Ishikawa (cell line): Measurements from ENCODE around the gene TCF21.

Experiments used
- CEBPB ChIP-seq: IDR thresholded peaks from 2 replicates; pipeline ENCODE4 v1.6.1; 2012
- CREB1 ChIP-seq: IDR thresholded peaks from 2 replicates; pipeline ENCODE4 v1.6.1; 2012; ENCODE audit warnings: low read depth
- EGR1 ChIP-seq: IDR thresholded peaks from 2 replicates; pipeline ENCODE4 v1.6.1; 2012
- EP300 ChIP-seq: IDR thresholded peaks from 2 replicates; pipeline ENCODE4 v1.6.1; 2012; ENCODE audit warnings: borderline replicate concordance
- FOXM1 ChIP-seq: IDR thresholded peaks from 2 replicates; pipeline ENCODE4 v1.6.1; 2012; ENCODE audit warnings: low read depth, borderline replicate concordance
- NFIC ChIP-seq: IDR thresholded peaks from 2 replicates; pipeline ENCODE4 v1.6.1; 2012
- RAD21 ChIP-seq: IDR thresholded peaks from 2 replicates; pipeline ENCODE4 v1.6.1; 2012; ENCODE audit warnings: low read depth
- TAF1 ChIP-seq: IDR thresholded peaks from 2 replicates; pipeline ENCODE4 v1.6.1; 2012; ENCODE audit warnings: low read depth, mild to moderate bottlenecking
- TCF12 ChIP-seq: IDR thresholded peaks from 2 replicates; pipeline ENCODE4 v1.6.1; 2012; ENCODE audit warnings: low read depth
- TEAD4 ChIP-seq: IDR thresholded peaks from 2 replicates; pipeline ENCODE4 v1.6.1; 2012
- YY1 ChIP-seq: IDR thresholded peaks from 2 replicates; pipeline ENCODE4 v1.6.1; 2012; ENCODE audit warnings: low read depth
- ZBTB7A ChIP-seq: IDR thresholded peaks from 2 replicates; pipeline ENCODE4 v1.6.1; 2012; ENCODE audit warnings: low read depth
- TF ChIP-seq, protein P1 (sequence below): IDR thresholded peaks from 2 replicates; pipeline ENCODE4 v1.6.1; 2012
- TF ChIP-seq, protein P2 (sequence below): IDR thresholded peaks from 2 replicates; pipeline ENCODE4 v1.6.1; 2012; ENCODE audit warnings: low read depth, mild to moderate bottlenecking
- TF ChIP-seq, protein P3 (sequence below): IDR thresholded peaks from 2 replicates; pipeline ENCODE4 v1.6.1; 2012

The TCF21 gene

DNA sequence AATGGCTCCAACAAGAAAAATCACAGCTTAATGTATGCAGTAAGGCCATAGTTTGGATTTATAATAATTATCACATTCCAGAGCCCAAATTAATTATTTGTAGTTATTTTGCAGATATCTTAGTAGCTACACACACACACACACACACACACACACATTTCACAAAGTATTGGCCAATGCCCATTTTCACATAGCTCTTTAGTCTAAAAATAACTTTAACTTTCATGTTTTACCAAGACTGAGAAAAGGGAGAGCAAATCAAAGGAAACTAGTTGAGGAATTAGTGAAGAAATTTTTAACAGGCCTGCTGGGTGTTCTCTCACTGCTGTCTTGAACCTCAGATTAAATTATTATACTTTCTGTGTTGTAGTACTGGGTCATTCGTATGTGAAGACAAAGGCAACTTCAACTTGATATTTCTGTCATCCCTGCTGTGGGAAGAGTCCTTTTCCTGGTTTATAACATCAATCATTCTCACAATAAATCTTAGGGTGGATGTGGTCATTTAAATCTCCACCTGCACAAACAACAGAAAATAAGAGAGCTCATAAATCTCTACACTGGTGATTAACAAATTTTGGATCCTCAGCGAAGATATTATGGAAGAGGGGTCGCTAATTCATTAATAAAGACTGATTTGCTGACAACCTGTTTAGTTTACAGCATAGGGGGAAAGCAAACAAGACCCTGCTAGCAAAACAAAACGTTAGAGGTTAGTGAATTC lies 1.6 kb upstream of the TCF21 start:
- TF ChIP-seq YY1 (no peak), RAD21 (no peak), FOXM1 (no peak), TAF1 (no peak), TEAD4 (no peak), EP300 (no peak), CREB1 (no peak), NFIC (no peak), TCF12 (no peak), CEBPB (no peak), ZBTB7A (no peak)
- TF ChIP-seq, protein P1, sequence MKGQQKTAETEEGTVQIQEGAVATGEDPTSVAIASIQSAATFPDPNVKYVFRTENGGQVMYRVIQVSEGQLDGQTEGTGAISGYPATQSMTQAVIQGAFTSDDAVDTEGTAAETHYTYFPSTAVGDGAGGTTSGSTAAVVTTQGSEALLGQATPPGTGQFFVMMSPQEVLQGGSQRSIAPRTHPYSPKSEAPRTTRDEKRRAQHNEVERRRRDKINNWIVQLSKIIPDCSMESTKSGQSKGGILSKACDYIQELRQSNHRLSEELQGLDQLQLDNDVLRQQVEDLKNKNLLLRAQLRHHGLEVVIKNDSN: no peak
- TF ChIP-seq, protein P2, sequence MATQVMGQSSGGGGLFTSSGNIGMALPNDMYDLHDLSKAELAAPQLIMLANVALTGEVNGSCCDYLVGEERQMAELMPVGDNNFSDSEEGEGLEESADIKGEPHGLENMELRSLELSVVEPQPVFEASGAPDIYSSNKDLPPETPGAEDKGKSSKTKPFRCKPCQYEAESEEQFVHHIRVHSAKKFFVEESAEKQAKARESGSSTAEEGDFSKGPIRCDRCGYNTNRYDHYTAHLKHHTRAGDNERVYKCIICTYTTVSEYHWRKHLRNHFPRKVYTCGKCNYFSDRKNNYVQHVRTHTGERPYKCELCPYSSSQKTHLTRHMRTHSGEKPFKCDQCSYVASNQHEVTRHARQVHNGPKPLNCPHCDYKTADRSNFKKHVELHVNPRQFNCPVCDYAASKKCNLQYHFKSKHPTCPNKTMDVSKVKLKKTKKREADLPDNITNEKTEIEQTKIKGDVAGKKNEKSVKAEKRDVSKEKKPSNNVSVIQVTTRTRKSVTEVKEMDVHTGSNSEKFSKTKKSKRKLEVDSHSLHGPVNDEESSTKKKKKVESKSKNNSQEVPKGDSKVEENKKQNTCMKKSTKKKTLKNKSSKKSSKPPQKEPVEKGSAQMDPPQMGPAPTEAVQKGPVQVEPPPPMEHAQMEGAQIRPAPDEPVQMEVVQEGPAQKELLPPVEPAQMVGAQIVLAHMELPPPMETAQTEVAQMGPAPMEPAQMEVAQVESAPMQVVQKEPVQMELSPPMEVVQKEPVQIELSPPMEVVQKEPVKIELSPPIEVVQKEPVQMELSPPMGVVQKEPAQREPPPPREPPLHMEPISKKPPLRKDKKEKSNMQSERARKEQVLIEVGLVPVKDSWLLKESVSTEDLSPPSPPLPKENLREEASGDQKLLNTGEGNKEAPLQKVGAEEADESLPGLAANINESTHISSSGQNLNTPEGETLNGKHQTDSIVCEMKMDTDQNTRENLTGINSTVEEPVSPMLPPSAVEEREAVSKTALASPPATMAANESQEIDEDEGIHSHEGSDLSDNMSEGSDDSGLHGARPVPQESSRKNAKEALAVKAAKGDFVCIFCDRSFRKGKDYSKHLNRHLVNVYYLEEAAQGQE: no peak
- TF ChIP-seq, protein P3, sequence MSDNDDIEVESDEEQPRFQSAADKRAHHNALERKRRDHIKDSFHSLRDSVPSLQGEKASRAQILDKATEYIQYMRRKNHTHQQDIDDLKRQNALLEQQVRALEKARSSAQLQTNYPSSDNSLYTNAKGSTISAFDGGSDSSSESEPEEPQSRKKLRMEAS: no peak

DNA sequence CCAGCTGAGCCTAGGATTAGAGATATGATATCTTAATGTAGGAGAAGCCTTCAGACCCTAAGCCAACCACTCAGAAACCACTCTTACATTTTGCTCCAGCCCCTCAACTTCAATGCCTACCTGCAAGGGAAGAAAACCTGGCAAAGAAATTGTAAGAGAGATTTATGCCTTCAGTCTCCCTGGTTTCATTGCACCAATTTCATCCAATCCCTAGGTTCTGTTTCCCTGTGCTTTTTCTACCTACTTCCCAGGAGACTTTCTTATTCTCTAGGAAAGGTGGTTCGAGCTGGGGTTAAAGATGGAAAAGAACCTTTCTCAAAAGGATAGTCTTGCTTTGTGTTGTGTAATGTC lies 1.1 kb upstream of the TCF21 start:
- TF ChIP-seq, protein P3: no peak
- TF ChIP-seq TCF12 (no peak), NFIC (no peak), CREB1 (no peak), RAD21 (no peak), TEAD4 (no peak), FOXM1 (no peak), EGR1 (no peak), YY1 (no peak), EP300 (no peak), CEBPB (no peak), ZBTB7A (no peak), TAF1 (no peak)
- TF ChIP-seq, protein P2: no peak
- TF ChIP-seq, protein P1: no peak

DNA sequence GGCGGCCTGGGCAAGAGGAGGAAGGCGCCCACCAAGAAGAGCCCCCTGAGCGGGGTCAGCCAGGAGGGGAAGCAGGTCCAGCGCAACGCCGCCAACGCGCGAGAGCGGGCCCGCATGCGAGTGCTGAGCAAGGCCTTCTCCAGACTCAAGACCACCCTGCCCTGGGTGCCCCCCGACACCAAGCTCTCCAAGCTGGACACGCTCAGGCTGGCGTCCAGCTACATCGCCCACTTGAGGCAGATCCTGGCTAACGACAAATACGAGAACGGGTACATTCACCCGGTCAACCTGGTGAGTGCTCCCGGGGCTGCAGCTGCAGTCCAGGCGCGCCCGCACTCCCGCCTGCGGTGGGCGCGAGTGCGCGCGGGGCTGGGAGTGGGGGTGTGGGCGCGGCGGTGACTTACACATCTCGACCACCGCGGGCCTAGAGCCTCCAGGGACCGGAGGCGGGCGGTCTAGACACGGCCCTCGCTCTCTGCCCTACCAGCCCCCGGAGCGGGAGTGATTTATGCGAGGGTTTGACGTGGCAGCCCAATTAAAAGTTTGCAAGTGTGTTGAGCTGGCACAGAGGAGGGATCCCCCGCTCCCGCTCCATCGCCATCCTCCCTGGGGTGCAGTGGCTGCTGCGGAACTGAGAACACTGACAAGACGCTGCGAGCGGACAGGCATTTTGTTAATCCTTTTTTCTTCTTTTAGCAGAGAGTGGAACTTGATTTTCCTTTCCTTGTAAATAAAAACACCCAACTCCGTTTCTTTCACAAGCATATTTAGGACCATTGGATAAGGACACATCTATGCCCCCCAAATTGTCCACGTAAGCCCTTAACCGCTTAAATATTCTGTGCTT lies 867 bp downstream of the TCF21 start:
- TF ChIP-seq, protein P2: no peak
- TF ChIP-seq EP300 (no peak), YY1 (no peak), FOXM1 (no peak), TEAD4 (no peak), CEBPB (no peak), TCF12 (no peak), CREB1 (no peak)

DNA sequence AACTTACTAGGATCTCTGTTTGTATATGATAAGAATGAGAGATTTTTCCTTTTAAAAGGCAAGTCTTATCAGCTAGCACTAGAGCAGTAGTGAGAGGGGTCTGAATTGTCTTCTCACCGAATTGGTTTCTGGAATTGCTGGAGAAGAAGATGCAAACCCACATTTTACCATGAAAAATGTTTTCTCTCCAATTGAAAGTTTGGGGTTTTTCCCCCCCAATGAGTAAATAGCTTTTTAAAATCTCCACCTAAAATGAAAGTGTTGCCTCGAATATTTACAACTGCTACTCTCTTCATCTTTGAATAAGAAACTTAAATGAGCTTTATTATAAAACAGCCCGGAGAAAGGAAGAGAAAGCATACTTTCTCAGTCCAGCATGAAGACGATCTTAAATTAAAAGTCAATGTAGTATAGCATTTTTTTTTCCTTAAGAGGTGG lies 1.8 kb downstream of the TCF21 start:
- TF ChIP-seq EGR1 (no peak), FOXM1 (no peak), TEAD4 (no peak), CEBPB (no peak), ZBTB7A (no peak)
- TF ChIP-seq, protein P1: no peak
- TF ChIP-seq, protein P2: no peak
